ENCODE data around the gene TENT4B. TPM values are rescaled to one million over a fixed set of nuclear protein-coding genes. Genes with fewer than 3 reads are reported as not detected.
A peak's percentile ranks its signal among the peaks of the same experiment; 100 is the strongest.

TENT4B gene
- total and polyA plus RNA-seq, 7 donors: 3.6 to 23.5 (median 14.9) TPM

- TF ChIP-seq EP300 (IDR thresholded peaks at IDR 0.05) (no peak), POLR2A (IDR thresholded peaks at IDR 0.05) (no peak), CTCF (IDR thresholded peaks at IDR 0.05) (no peak), POLR2AphosphoS5 (IDR thresholded peaks at IDR 0.05) (no peak)
- Histone ChIP-seq H3K4me1 (peaks cover 0 to 17% (median 13%) of the 10 kb centered on the region in 4 donors), H3K4me3 (no peak overlapping the region), H3K27me3 (no peaks in the 10 kb centered on the region), H3K36me3 (no peaks in the 10 kb centered on the region), H3K27ac (no peak overlapping the region), H3K9me3 (no peaks in the 10 kb centered on the region)
- WGBS, 2 donors: 82 to 85% methylated on average over 9 of the region's 9 CpGs
- DNase-seq: peak; percentile 52
- intact Hi-C loops (cut with DNase I): no loop called here
Measured at GRCh38 chr16:50261160-50261706, 108.1 kb downstream of the TENT4B start.

- no peak overlapping the region for H3K27ac ChIP-seq
- 57% methylated on average over 11 of the region's 11 CpGs for WGBS, 2 donors
- peak; percentile 61 for DNase-seq
Measured at GRCh38 chr16:50261707-50262235, 108.7 kb downstream of the TENT4B start.

GRCh38 chr16:50263060-50263909 is 110.2 kb downstream of the TENT4B start:
- Histone ChIP-seq H3K4me1 (peaks cover 0 to 23% (median 18%) of the 10 kb centered on the region in 4 donors), H3K36me3 (no peaks in the 10 kb centered on the region), H3K27ac (no peak overlapping the region), H3K4me3 (no peak overlapping the region), H3K27me3 (no peaks in the 10 kb centered on the region), H3K9me3 (no peaks in the 10 kb centered on the region)
- WGBS, 2 donors: 89 to 91% methylated on average over 16 of the region's 16 CpGs
- TF ChIP-seq EP300 (IDR thresholded peaks at IDR 0.05): no peak
- TF ChIP-seq CTCF (IDR thresholded peaks at IDR 0.05): no peak
- no peak for TF ChIP-seq POLR2A (IDR thresholded peaks at IDR 0.05)
- no peak for TF ChIP-seq POLR2AphosphoS5 (IDR thresholded peaks at IDR 0.05)
- DNase-seq: no peak
- intact Hi-C loops (cut with DNase I): no loop called here

More at GRCh38 chr16:50261707-50262235, 108.7 kb downstream of the TENT4B start:
- H3K27me3 ChIP-seq: no peaks in the 10 kb centered on the region
- H3K4me3 ChIP-seq: no peak overlapping the region
- intact Hi-C loops (cut with DNase I): no loop called here
- no peaks in the 10 kb centered on the region for H3K36me3 ChIP-seq
- no peaks in the 10 kb centered on the region for H3K9me3 ChIP-seq
- TF ChIP-seq EP300 (IDR thresholded peaks at IDR 0.05) (no peak), POLR2A (IDR thresholded peaks at IDR 0.05) (no peak), POLR2AphosphoS5 (IDR thresholded peaks at IDR 0.05) (no peak), CTCF (IDR thresholded peaks at IDR 0.05) (no peak)
- peaks cover 0 to 23% (median 18%) of the 10 kb centered on the region in 4 donors for H3K4me1 ChIP-seq

GRCh38 chr16:50263940-50264929 is 111.1 kb downstream of the TENT4B start:
- intact Hi-C loops (cut with DNase I): no loop called here
- no peak overlapping the region for H3K4me3 ChIP-seq
- peaks cover 0 to 19% (median 17%) of the 10 kb centered on the region in 4 donors for H3K4me1 ChIP-seq
- H3K9me3 ChIP-seq: no peaks in the 10 kb centered on the region
- TF ChIP-seq POLR2AphosphoS5 (IDR thresholded peaks at IDR 0.05) (no peak), CTCF (IDR thresholded peaks at IDR 0.05) (no peak), EP300 (IDR thresholded peaks at IDR 0.05) (no peak), POLR2A (IDR thresholded peaks at IDR 0.05) (no peak)
- no peak for DNase-seq
- WGBS, 2 donors: 74 to 85% methylated on average over 8 of the region's 8 CpGs
- H3K27me3 ChIP-seq: no peaks in the 10 kb centered on the region
- H3K27ac ChIP-seq: no peak overlapping the region
- H3K36me3 ChIP-seq: no peaks in the 10 kb centered on the region

All from sigmoid colon (tissue), 7 donors.